ENCODE data around the gene KISS1R.
"Not testable (repeated sequence)": the region's sequence is repeated elsewhere in the genome, so short reads cannot be mapped to it uniquely, and the experiment has no call there.

Gene KISS1R

DNA sequence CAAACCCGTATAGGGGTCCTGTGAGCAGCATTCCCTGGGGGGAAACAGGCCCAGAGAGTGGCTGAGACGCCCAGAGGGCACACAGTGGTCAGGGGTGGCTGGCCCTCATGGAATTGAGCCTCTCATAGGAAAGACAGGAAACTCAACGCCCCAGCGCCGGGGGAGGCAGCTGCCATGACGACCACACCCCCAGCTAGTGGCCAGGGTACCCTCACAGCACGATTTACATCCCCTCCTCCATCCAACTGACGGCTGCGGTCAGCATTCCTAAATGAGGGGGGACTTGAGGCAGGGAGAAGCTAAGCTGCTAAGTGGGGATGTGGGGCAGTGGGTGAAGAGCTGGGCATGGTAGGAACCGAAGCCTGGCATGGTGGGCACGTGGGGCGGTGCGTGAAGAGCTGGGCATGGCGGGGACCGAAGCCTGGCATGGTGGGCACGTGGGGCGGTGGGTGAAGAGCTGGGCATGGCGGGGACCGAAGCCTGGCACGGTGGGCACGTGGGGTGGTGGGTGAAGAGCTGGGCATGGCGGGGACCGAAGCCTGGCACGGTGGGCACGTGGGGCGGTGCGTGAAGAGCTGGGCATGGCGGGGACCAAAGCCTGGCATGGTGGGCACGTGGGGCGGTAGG, 34.1 kb upstream of the KISS1R start:
- no peak for DNase-seq

- no peak for DNase-seq
These were observed 33.4 kb upstream of the KISS1R start for GRCh38 chr19:883661-884211.

- no peak for DNase-seq
These were observed 32.5 kb upstream of the KISS1R start for GRCh38 chr19:884420-885211.

DNA sequence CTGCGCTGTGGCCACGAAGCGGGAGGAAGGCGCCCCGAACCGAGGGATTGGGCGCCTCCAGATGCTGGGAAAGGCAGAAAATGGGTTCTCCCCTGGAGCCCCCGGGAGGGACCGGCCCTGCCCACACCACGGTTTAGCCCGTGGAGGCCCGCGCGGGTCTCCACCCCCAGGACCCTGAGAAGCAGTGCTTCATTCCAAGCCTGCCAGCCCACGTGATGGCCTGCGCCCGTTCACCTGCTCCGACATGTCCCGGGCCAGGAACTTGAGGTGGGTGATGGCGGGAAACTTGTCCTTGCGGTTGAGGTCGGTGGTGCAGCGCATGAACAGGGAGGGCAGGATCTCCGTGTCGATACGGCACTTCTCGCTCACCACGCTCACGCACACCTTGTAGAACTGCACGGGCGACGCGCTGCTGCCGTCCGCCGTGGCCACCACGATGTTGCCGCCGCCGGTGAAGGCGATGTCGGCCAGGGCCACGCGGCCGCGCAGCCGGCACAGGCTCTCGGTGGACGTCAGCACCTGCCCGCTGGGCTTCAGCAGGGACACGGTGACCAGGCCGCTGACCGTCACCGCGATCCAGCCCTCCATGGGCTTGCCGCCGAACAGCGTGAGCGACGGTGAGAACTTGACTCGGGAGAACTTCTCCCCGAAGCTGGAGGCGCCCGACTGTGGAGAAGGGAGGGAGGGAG, 31.5 kb upstream of the KISS1R start:
- no peak for DNase-seq

DNA sequence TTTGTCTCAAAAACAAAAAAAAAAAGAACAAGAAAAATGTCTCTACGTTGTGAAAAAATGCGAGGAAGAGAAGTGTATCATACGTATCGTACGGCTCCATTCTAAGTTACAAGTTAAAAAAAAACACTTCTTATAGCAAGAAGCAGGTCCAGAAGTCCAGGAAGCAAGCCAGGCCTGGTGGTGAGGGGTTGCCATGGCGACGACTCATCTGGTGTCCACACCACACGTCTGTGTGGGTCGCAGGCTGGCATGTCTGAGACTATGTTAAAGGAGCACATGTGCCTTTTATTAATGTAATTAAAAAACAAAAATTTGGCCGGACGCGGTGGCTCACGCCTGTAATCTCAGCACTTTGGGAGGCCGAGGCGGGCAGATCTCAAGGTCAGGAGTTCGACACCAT, 30.1 kb upstream of the KISS1R start:
- no peak for DNase-seq

- DNase-seq: no peak
These were observed 29.5 kb upstream of the KISS1R start for GRCh38 chr19:887599-887998.

GRCh38 chr19:888581-889385, 28.4 kb upstream of the KISS1R start:
- peak; percentile 54 for DNase-seq

DNA sequence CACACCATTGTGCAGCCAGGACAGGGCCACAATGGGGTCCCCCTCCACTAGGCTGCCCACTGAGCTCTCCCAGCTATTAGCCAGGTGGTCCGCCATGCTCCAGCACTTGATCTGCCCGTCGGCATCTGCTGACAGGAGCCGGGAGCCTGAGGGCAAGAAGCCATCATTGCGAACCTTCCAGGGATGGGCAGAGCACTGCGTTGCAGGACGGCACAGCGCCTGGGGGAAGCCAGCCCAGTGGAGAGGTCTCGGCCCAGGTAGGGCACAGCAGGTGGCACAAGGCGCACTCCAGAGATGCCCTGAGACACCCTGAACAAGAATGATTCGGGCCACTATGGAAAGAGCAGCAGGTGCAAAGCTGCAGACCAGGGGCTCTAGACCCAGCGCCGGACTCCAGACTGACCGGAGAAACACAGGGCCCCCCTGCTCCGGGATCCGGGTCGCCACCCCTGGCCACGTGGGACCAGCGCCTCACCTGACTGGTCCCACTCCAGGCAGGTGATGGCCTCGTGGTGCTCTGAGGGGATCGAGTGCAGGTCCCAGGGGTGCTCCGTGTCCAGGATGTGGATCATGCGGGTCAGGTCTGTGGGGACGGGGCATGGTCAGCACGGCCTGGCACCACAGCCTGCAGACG, 27.4 kb upstream of the KISS1R start:
- no peak for DNase-seq

DNA sequence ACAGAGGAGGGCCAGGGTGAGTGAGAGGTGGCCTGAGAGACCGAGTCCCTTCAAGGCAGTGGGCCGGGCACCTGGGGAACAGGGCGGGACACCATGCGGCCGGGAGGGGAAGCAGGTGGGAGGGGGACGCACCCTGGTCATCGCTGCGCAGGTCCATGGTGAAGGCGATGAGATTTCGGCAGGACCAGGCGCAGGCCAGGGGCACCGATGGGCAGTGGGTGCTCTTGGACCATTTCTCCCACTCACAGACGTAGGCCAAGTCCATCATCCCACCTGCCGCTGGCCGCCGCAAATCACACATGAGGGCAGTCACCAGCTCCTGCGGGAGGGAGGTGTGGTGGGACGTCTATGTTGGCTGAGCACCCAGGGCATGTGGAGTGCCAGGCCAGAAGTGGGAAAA, 26.3 kb upstream of the KISS1R start:
- no peak for DNase-seq

DNA sequence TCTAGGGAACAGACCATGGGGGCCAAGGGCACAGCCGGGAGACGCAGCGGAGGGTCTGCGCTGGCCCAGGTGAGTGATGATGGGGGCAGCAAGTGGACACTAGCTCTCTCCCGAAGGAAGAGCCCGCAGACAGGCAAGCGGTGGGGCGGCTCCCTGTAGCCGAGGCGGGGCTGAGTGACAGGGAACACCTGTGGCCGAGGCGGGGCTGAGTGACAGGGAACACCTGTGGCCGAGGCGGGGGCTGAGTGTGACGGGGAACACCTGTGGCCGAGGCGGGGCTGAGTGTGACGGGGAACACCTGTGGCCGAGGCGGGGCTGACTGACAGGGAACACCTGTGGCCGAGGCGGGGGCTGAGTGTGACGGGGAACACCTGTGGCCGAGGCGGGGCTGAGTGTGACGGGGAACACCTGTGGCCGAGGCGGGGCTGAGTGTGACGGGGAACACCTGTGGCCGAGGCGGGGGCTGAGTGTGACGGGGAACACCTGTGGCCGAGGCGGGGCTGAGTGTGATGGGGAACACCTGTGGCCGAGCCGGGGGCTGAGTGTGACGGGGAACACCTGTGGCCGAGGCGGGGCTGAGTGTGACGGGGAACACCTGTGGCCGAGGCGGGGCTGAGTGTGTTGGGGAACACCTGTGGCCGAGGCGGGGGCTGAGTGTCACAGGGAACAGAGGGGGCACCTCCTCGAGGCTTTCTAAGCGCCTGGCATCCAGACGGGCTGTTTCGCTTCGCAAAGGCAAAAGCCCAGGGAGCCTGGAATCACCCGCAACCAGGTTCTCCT, 25.5 kb upstream of the KISS1R start:
- not testable (repeated sequence) for DNase-seq

DNA sequence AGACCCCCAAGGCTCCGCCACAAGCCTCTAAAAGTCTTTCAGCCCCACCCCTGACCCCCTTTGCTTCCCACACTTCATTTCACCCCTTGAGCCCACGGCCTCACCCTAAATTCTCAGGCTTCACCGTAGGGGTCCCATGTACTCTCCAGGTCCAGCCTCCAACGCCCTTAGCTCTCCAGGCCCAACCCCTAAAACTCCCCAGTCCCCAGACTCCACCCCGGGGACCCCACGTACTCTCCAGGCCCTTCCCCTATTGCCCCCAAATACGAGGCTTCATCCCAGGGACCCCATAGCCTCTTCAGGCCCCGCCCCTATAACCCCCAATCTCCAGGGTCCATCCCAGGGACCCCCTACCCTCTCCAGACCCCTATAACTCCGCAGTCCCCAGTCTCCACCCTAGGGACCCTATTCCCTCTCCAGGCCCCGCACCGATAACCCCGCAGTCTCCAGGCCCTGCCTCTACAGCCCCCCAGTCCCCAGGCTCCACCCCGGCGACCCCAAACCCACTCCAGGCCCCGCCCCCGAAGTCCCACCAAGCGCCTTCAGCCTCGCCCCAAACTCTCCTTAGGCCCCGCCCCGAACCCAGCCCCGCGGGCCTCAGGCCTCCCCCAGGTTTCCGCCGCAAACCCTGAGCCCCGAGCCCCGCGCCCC, 24.8 kb upstream of the KISS1R start:
- no peak for DNase-seq

DNA sequence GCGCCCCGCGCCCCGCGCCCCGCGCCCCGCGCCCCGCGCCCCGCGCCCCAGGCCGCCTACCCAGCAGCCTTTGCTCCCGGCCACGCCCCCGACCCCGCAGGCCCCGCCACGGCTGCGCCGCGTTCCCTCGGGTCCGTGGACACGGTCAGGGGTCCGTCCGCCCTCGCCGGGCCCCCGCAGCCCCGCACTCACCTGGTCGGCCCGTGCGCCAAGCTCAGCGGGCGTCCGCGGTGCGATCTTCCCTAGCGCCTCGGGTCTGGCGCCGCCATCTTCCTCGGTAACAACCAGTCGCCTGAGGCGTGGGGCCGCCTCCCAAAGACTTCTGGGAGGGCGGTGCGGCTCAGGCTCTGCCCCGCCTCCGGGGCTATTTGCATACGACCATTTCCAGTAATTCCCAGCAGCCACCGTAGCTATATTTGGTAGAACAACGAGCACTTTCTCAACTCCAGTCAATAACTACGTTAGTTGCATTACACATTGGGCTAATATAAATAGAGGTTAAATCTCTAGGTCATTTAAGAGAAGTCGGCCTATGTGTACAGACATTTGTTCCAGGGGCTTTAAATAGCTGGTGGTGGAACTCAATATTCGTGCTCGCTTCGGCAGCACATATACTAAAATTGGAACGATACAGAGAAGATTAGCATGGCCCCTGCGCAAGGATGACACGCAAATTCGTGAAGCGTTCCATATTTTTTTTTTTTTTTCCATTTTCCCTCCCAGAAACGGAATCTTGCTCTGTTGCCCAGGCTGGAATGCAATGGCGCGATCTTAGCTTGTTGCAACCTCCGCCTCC, 24.0 kb upstream of the KISS1R start, which contains the start of the genes MED16 and RNU6-9:
Gene MED16, minus strand, starts transcription at position 294 of the 796 bp plus-strand sequence. CDS start 2,056 bp downstream, outside the sequence.
Gene RNU6-9, plus strand, starts transcription at position 591 of the 796 bp plus-strand sequence.
- DNase-seq: peak; percentile 91

GRCh38 chr19:896434-896833, 20.7 kb upstream of the KISS1R start:
- DNase-seq: no peak

GRCh38 chr19:896999-897398, 20.1 kb upstream of the KISS1R start:
- no peak for DNase-seq

DNA sequence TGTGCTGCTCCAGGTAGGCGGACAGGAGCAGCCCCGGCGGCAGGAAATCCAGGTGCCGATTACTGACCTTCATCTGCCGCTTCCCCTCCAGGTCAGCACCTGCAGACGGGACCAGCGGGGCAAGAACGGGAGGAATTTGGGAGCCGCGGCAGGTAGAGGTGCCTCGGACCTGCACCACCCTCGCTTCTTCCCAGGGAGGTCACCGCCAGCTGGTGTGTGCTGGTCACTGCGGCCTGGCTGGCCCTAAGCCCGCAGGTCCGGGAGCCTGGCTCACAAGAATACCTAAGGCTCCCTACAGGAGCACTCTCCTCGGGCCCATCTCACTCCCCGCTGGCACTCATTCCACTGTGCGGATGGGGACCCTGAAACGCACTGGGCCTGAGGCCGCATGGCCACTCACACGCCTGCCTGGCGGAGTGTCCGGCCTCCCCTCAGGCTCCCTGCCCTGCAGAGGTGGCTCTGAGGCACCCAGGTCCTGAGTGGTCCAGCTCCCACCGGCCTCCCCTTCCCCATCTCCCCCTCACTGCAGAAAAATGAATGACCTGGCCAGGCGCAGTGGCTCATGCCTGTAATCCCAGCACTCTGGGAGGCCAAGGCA, 19.6 kb upstream of the KISS1R start:
- DNase-seq: no peak

DNA sequence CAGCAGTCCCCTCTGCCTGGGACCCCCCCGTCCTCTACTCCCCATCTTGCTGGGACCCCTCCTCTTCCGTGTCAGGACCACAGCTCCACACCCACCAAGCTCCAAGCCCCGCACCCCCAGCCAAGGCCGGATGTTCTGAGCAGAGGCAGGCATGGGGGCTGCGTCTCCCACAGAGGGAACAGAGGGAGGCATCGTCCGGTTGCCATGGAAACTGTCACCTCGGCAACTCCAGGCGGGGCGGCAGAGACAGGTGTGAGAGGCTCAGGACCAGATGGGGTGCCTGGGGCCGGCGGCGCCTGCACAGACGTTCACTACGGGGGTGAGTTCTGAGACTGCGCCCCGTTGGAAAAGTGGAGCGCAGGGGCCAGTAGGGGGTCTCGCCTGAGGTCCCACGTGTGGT, 18.5 kb upstream of the KISS1R start:
- DNase-seq: no peak

- DNase-seq: no peak
These were observed 17.6 kb upstream of the KISS1R start for GRCh38 chr19:899336-900042.

DNA sequence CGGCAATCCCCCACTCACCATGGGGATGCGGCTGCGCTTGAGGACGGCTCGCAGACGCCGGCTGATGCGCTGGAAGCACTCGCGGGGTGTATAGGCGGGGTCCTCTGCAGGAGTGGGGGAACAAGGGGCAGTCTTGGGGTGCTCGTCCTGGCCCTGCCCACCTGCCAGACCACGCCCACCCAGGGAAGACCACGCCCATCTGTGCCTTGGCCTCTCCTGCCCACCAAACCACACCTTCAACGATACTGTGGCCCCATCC, 17.2 kb upstream of the KISS1R start:
- DNase-seq: no peak

Data from stimulated activated CD4-positive, alpha-beta T cell treated with anti-CD3 and anti-CD28 coated beads, Interleukin-1b, Interleukin-23, amount 100 ng/mL, for 48 hours (primary cell).